RWPE2 (cell line): ENCODE data around the gene NKAIN2.

Source experiments
- ATAC-seq: fragments of 200-7000 bp; cut with Tn5 transposase; 3 replicates; pipeline ENCODE4 v1.9.1; 2021; ENCODE audit warnings: low read depth
- DNase-seq: peaks from one replicate; pipeline ENCODE4 v3.0.0-alpha.2; 2020; ENCODE audit warnings: low spot score
- H3K27ac ChIP-seq: fragments of 450-650 bp; 2 replicates; pipeline ENCODE4 v1.5.1; 2017; ENCODE audit warnings: mild to moderate bottlenecking; ENCODE audit not compliant: poor library complexity, severe bottlenecking
- H3K27me3 ChIP-seq: fragments of 250-450 bp; sonication (Bioruptor Pico); 2 replicates; pipeline ENCODE4 v1.5.1; 2021; ENCODE audit warnings: mild to moderate bottlenecking, moderate library complexity; ENCODE audit not compliant: insufficient read depth, poor library complexity, severe bottlenecking
- H3K36me3 ChIP-seq: fragments of 250-450 bp; sonication (Bioruptor Pico); 2 replicates; pipeline ENCODE4 v1.5.1; 2020; ENCODE audit warnings: low read depth, mild to moderate bottlenecking, moderate library complexity
- H3K4me1 ChIP-seq: fragments of 250-450 bp; sonication (Bioruptor Pico); 2 replicates; pipeline ENCODE4 v1.5.1; 2021; ENCODE audit warnings: mild to moderate bottlenecking, moderate library complexity; ENCODE audit not compliant: insufficient read depth, poor library complexity, severe bottlenecking
- H3K4me3 ChIP-seq: fragments of 250-450 bp; sonication (Bioruptor Pico); 2 replicates; pipeline ENCODE4 v1.5.1; 2021; ENCODE audit warnings: mild to moderate bottlenecking, moderate library complexity; ENCODE audit not compliant: severe bottlenecking
- H3K9me3 ChIP-seq: fragments of 250-450 bp; sonication (Bioruptor Pico); 2 replicates; pipeline ENCODE4 v1.5.1; 2021; ENCODE audit warnings: mild to moderate bottlenecking, moderate library complexity; ENCODE audit not compliant: severe bottlenecking
- CTCF ChIP-seq: fragments of 450-650 bp; IDR thresholded peaks from one replicate; pipeline ENCODE4 v1.5.1; 2017; ENCODE audit warnings: mild to moderate bottlenecking, moderate library complexity; ENCODE audit not compliant: poor library complexity, severe bottlenecking

NKAIN2 gene

DNA sequence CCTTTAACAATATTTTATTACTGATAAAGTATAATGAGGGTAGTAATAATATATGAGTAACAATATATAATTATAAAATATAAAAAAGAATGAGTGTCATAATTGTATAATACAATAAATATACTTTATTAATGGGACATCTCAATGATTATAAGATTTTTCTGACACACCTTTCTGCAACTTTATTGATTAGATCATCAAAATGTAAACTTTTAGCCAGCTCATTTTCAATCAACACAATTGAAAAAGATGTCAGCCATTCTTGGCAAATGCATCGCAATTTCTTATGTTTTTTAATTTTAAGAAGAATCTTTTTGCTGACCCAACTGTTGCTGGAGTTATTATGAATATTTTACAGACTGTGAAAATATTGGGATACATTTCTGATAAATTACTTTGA is 1026.2 kb downstream of the NKAIN2 start:
- no peaks in the 10 kb centered on the region for H3K27me3 ChIP-seq
- no peak for ATAC-seq
- no peak overlapping the region for H3K4me3 ChIP-seq
- no peaks in the 10 kb centered on the region for H3K4me1 ChIP-seq
- DNase-seq = no peak
- no peaks in the 10 kb centered on the region for H3K9me3 ChIP-seq
- H3K27ac ChIP-seq = no peak overlapping the region
- no peaks in the 10 kb centered on the region for H3K36me3 ChIP-seq
- TF ChIP-seq CTCF = no peak

DNA sequence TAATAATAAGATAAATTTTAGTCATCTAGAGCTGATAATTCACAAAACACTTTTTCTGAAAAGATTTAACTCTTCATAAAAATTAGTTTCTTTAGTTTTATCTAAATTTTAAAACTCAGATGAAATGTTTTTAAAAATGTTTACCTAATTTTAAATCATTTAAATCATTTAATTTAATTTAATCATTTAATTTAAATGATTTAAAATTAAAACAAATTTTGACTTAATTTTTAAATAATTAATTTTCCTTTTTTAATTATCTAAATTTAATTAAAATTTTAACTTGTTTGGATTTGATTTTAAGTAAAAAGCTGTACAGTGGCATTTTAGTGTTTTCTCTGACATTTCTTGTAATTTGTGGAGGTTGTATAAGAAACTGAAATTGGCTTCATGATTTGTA is 1026.8 kb downstream of the NKAIN2 start:
- Histone ChIP-seq H3K4me1 (no peaks in the 10 kb centered on the region), H3K36me3 (no peaks in the 10 kb centered on the region), H3K4me3 (no peak overlapping the region), H3K27ac (no peak overlapping the region), H3K9me3 (no peaks in the 10 kb centered on the region), H3K27me3 (no peaks in the 10 kb centered on the region)
- DNase-seq = no peak
- no peak for TF ChIP-seq CTCF
- no peak for ATAC-seq

DNA sequence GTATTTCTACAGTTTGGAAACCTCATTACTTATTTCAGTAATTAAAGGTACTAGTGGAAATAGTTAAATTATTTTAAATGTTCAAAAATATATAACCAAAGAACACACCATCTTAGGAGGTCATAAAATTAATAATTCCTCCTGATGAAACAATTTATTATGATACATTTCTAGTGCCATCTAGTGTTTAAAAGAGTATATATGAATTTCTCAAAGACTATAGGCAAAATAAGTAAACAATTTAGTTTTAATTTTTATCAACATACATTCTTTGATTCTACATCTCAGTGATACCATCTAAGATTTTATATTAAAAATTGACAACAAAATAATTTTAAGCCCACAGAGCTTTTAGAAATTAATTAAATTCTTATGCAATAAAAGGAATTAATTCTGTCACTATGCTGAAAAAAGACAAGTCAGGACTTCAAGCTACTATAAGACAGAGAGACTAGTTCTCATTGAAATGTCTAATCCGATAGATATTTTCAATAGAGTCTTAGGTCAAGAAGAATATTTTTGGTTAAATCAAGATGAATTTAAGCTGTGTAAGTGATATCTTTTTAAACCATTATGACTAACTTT is 1050.8 kb downstream of the NKAIN2 start:
- Histone ChIP-seq H3K4me1 (no peaks in the 10 kb centered on the region), H3K27me3 (no peaks in the 10 kb centered on the region), H3K36me3 (no peaks in the 10 kb centered on the region), H3K27ac (no peak overlapping the region), H3K4me3 (no peak overlapping the region), H3K9me3 (no peaks in the 10 kb centered on the region)
- peak; percentile 73 for TF ChIP-seq CTCF
- no peak for ATAC-seq
- no peak for DNase-seq

- no peaks in the 10 kb centered on the region for H3K36me3 ChIP-seq
- ATAC-seq = no peak
- no peak for TF ChIP-seq CTCF
Observed at GRCh38 chr6:124857746-124858145, 1054.1 kb downstream of the NKAIN2 start.

GRCh38 chr6:124858564-124858963 is 1054.9 kb downstream of the NKAIN2 start:
- DNase-seq (no peak), ATAC-seq (no peak)
- no peaks in the 10 kb centered on the region for H3K27me3 ChIP-seq
- H3K27ac ChIP-seq = no peak overlapping the region
- no peak for TF ChIP-seq CTCF
- H3K4me1 ChIP-seq = no peaks in the 10 kb centered on the region
- H3K36me3 ChIP-seq = no peaks in the 10 kb centered on the region
- no peak overlapping the region for H3K4me3 ChIP-seq
- H3K9me3 ChIP-seq = no peaks in the 10 kb centered on the region

More at GRCh38 chr6:124857746-124858145, 1054.1 kb downstream of the NKAIN2 start:
- no peaks in the 10 kb centered on the region for H3K27me3 ChIP-seq
- no peaks in the 10 kb centered on the region for H3K9me3 ChIP-seq
- H3K4me1 ChIP-seq = no peaks in the 10 kb centered on the region
- no peak overlapping the region for H3K4me3 ChIP-seq
- DNase-seq = no peak
- no peak overlapping the region for H3K27ac ChIP-seq
